Stimulated activated CD8-positive, alpha-beta memory T cell treated with anti-CD3 and anti-CD28 coated beads, Interleukin-12 subunit alpha, Interleukin-12 subunit beta, amount 100 ng/mL, for 4 hours (primary cell): ENCODE measurements around the gene SMAD5.

Source experiments
- DNase-seq: peaks from one replicate; pipeline ENCODE4 v3.0.0-alpha.2; 2020; ENCODE audit warnings: low read depth

The SMAD5 gene

DNA sequence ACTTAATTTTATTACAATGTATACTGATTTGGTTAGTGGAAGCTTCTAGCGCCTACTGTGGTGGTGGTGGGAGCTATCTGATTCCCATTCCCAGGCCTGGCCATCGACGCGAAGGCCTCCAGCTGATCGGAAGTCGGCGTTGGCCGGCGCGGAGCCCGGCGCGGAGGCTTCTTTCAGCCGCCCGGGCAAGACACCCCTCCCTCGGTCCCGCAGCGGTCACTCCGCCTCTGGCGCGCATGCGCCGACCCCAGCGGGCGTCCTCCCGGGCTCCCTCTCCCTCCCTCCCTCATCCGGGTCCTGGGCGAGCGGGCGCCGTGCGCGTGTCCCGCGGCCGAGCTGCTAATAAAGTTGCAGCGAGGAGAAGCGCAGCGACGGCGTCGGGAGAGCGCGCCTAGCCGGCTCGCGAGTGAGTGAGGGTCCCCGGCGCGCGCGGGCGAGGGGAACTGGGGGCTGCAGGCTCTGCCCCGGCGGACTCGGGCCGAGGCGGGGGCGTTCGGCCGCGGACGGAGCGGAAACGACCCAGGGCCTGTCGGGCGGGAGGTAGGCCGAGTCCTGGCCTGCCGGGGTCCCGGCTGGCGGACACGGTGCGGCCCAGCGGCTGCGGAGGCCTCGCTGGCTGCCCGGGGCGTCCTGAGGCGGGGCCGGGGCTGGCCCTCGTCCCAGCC lies at the start of gene SMAD5:
SMAD5 (plus strand) TSS at position 289 of the 665 bp plus-strand sequence. CDS start 20,916 bp downstream, outside the sequence.
- peak; percentile 72 for DNase-seq

DNA sequence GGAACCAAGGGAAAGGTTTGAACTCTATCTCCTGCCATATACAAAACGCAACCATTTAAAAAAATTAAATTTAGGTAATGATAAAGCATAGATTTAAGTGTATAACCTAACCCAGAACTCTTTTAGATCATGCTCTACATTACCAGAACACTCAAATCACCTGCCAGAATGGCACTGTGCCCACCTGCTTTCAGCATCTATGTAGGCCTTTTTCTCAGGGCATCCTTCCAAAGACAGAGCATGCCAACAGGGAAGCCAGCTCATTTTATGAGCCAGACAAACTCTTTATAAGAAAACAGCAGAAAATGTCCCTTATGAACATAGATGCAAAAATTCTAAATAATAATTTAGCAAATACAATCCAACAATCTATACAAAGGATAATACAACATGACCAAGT lies 47.9 kb upstream of the SMAD5 start:
- no peak for DNase-seq

DNA sequence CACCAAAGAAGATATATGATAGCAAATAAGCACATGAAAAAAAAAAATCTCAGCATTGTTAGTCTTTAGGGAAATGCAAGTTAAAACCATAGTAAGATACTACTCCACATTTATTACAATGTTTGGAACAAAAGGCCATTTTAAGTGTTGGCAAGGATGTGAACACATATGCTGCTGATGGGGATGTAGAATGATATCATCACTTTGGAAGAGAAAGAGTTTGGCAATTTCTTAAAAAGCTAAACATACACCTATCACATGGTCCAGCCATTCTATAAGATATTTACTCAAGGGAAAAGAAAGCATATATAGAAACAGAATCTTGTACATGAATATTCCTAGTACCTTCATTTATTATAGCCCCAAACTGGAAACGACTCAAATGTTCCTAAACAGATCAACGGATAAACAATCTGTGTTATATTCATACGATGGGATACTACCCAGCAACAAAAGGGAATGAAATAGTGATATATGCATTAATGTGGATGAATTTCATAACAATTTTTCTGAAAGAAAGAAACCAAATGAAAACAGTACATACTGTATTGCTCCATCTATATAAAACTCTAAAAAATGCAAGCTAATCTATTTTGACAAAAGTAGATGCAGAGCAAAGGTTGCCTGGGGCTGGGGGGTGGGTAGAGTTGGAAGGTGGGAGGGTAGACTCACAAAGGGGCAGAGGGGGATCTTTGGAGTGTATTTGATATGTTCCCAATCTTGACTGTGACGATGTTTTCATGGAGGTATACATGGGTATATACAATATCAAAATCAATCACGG lies 45.7 kb upstream of the SMAD5 start:
- DNase-seq: no peak

DNA sequence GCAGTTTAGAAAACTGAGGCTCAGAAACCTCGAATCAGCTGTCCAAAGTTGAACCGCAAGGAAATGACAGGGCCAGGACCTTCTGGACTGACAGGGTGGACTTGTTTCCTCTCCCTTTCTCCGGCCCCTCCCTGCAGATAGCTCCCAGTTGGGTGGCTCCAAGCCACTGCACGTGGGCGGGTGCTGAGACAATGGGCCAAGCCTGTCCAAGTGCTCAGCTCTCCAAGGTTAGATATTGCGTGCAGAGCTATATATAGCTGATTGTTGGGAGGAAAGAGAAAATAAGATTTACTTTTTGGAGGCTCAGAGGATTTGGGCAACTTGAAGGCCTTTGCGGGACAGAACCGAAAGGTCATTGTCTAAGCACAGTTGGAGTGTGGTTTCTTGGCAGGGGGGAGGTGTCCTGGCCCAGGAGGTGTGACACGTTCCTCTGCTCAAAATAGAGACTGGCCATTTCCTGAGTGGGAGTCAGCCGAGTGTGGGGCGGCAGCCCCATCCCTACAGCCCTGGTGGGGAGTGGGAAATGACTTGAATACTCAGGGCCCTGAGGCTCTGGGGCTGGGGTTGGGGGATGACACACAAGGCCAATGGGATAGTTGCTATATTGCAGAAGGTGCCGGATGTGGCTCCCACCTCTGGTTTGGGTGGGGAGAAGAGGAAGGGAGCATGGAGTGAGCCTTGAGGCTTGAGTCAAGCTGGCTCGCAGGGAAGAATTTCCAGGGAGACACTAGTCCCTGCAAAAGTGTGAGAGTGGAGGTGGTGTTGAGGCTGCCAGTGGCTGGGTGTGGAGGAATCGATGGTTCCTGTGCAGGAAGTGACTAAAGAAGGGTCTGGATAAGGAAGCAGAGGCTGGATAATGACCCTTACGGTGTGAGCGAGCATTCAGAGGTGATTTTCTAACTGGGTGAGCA lies 44.4 kb upstream of the SMAD5 start:
- DNase-seq: no peak

DNA sequence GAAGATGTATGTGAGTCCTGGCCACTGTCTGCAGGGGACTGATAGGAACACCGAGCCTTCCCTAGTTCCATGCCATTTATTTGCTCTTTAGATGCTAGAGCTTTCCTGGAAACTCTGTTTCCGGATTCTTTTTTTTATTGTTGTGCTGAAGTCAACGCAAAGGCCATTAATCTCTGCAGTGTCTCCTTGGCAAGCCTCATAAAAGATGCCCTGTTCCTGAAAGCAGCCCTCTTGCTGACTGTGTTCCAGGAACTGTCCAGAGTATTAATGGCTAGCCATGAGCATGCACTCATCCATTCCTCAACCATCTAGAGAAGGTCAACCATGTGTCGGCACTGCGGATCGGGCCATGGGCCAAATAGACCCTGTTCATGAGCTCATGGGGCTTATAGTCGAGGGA lies 42.9 kb upstream of the SMAD5 start:
- no peak for DNase-seq

DNA sequence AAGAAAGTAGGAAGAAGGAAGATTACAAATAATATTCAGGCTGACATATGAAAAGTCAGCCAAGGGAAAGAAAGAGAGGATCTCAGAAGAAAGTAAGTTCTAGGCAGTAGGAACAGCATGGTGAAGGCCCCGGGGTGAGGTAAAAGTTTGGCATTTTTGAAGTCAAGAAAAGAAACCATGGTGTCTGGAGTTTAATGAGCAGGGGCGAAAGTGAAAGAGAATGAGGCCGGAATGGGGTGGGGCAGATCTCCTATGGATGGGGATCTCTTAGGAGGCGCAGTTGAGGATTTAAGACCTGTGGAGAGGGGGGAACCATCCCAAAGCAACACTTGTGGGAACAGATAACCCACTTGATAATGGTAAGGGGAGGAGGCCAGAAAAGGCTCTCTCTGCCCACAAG lies 42.3 kb upstream of the SMAD5 start:
- DNase-seq: no peak

DNA sequence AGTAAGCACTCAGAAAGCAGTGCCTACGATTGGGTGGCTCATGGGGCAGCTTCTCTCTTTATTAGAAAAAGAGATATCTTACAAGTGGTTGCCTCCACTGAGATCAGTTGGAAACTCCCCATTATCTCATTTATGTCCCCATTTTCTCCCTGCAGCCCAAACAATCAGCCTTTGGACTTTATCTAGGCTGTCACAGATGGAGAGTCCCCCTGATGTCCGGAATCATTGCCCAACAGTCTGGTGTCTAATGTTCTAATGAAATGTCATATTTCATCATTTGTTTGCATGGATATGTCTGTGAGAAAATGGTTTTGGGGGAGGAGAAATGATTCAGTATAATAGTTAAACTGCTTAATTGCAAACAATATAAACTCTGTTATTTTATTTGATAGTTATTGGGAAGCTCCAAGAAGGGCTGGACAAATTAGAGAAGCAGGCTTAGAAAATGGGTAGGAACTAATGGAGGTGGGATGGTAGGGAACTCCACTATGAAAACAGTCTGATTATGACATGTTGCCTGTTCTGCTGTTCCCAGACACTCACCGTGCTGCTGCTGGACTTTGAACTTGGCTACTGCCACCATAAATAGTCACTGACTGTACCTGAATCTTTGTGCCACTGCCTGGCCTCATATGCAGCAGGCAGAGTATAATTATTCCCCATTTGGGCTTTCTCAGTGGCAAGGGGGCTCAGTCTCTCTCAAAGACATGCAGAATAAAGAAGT lies 38.3 kb upstream of the SMAD5 start:
- no peak for DNase-seq

DNA sequence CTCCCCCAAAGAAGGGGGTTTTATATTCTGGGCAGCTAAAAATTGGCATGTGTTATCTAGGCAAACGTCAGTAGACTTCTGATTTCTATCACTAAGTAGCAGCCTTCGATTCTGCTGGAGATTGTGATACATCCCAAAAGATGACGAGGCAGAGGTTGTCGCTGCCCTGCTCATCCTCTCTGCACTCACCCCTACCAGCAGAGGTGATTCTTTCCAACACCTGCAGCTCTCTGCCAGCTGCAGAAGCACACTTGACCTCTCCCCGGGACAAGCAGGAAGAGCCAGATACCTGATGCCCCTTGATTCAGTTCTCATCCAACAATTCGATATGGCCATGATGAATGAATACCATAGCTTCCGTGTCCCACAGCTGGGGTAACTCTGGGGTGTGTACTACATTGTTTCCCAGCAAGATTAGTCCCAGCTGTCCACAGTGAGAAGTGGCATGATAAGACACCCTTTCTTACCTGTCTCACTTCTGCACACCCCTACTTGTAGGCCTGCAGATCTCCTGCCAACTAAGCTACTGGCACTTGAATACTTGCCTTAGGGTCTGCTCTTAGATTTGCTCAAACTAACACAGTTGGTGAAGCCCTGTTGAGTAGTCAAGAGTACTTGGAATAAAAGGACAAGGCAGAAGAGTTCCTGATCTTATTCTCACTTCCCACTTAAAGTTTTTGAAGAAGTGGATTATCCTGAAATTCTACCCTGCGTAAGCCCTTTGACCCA lies 37.6 kb upstream of the SMAD5 start:
- DNase-seq: no peak

DNA sequence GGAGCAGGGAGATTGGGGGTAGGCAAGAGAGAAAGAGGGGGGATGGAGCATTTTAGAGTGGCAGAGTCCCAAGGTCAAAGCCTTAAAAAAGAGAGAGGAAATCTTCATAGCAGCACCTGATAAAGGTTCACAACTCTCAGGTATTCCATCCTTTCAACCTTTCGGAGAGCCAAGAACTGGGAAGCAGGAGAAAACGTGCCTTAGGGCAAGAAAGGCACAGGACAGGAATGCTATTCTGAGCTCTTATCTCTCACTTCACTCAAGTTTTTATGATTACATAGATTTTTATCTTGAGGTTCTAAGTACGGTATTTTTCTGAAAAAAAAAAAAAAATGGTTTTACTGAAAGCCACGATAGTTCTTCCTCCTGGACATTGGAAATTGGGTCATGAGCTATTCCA lies 34.5 kb upstream of the SMAD5 start:
- DNase-seq: no peak

DNA sequence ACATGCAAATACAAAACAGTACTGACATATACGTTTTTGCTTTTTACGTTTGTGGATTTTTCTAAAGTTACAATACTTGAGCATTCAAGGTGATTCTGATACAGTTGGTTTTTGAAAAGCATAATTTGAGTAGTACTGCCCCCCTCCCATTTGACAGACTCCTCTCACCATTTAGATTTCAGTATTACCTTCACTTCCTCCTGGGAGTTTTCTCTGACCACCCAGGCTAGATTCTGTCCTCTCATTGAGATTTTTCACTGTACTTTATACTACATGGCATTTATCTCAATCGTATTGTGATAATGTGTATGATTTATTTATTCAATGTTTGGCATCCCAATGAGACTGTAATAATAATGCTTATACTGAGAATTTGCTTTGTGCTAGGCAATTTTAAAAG lies 32.8 kb upstream of the SMAD5 start:
- DNase-seq: no peak

DNA sequence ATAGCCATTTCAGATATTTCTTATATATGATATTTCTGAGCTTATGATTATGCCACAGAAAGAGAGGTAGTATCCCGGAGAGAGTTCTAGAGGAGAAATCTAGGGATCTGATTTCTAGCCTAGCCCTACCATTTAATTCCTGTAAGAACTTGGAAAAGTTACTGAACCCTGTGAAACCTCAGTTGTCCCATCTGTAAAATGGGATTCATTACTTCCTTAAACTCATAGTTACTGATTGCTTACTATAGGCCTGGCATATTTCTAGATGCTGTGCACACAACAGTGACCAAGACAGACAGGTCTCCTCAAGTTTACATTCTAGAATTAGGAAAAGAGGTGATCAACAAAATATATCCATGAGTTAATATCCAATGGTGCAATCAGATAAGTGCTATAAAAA lies 30.8 kb upstream of the SMAD5 start:
- no peak for DNase-seq

DNA sequence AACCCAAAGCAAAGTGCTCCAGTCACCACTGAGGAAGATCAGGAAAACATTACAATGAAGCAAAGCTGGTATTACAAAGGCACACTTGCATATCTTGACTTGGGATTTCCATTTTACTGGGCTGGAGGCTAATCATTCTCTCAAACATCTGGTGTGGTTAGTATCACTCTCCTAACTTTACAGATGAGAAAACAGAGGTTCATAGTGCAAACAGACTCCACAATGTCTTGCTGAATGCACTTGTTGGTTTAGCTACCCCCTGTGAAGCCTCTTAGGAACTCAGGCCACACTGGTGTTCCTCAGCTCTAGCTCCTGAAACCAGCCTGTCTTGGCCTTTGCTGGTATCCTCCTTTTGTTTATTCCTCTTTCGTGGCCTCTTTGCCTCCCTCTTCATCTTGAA lies 29.5 kb upstream of the SMAD5 start:
- no peak for DNase-seq

DNA sequence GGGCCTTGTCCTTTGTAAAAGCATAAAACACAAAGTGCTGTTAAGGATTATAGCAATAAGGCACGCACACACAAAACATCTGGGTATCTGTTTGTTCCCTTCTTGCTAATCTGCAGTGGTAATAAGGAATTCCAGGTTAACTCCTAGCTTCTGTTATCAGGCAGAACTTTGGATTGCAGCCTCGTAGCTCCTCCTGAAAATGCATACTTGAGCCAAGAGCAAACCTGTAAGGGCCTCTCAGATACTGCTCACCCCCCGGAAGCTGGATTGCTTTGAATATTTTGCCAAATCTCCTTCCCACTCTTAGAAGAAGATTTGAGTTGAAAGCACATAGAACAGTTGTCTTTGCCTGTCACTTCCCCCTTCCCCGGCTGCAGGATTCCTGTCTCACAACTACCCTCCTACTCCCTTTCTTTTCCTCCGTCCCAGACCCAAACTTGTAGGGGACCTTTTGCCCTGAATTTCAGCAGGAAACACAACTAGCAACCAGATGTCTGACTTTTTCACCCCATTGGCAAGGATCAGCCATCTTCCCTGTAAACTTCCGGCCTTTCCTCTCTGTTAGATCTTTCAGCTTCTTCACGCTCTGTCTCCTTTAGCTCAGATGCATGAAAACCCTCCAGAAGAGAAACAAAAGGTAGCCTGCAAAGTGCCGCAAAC lies 28.2 kb upstream of the SMAD5 start:
- no peak for DNase-seq

DNA sequence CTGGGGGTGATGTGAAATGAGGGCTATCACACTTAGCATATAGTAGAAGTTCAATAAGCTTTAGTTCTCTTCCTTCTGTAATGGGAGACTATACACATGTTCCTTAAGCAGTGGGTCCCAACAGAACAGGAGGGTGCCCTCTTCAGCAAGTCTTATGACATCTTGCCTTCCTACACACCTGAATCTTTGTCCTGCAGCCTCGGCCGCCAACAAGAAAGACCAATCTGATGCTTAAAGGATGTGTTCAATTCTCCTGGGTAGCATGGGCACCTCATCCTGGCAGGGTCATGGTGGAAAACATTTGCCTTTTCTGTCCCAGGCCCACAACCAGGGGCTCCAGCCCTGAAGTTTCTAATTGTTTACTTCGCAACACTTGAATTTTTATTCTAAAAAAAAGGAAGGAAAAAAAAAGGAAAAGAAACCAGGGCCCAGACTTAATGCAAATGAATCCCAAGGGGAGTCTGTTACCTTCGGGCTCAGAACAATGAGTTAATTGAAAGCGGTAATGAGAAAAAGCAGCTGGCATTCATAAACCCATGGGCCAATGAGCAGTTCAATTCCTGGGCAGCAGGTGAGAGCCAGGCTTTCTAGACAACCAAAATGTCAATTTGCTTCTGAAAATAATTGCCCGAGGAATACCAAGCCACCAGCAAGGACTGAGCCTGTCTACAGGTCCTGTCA lies 26.2 kb upstream of the SMAD5 start:
- no peak for DNase-seq

DNA sequence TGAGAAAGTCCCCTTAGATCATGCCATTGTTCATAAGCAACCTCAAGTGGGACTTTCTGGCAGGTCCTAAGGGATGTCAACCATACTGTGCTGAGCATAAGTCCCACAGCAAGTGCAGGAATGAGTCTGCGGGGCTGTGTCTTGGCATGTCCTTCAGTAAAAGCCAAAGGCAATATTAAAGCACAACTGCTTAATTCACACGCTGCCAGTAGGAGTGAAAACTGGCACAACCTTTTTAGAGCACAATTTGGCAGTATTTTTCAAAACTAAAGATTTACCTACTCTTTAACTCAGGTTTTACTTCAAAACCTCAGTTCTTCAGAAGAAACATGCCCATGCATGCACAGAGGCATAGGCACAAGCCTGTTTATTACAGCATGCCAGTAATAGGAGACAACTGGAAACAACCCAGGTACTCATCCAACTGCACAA lies 24.4 kb upstream of the SMAD5 start:
- DNase-seq: no peak

DNA sequence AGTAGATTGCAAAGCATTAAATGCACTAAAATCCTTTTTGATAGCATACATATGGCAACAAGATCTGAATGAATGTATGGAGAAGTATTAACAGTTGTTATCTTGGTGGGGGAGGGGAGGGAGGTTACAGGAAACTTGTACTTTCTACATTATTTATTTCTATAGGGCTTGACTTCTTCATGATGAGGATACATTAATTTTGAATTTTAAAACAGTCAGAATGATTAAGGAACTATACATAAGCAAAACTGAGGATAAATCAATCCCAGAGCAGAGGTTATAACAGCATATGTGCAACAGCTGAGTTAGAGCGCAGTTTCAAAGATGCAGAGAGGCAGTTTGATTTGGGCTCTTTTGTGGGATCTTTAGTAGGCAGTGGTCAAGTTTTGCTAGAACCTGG lies 23.9 kb upstream of the SMAD5 start:
- DNase-seq: no peak

DNA sequence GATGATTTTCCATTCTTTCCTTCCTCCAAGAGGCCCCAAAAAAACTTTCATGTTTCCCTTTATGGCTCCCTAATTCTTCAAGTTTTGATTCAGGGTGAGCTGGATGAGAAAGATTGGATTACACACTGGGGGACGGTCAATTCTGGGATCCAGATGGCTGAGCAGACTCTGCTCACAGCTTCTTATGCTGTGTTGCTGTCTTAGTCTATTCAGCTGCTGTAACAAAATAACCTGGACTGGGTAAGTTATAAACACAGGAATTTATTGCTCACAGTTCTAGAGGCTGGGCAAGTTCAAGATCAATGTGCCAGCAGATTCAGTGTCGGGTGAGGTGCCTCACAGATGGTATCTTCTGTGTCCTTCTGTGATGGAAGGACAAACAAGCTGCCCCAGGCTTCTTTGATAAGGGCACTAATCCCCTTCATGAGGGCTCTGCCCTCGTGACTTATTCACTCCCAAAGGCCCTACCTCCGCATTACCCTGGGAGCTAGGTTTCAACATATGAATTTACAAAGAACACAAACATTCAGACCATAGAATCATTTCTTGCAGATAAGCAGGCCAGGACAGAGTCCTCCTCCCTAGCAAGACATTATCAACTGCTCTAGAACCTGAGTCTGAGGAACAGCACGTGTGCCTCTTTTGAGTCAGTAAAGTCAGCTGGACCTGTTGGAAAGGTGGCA lies 23.1 kb upstream of the SMAD5 start:
- no peak for DNase-seq

DNA sequence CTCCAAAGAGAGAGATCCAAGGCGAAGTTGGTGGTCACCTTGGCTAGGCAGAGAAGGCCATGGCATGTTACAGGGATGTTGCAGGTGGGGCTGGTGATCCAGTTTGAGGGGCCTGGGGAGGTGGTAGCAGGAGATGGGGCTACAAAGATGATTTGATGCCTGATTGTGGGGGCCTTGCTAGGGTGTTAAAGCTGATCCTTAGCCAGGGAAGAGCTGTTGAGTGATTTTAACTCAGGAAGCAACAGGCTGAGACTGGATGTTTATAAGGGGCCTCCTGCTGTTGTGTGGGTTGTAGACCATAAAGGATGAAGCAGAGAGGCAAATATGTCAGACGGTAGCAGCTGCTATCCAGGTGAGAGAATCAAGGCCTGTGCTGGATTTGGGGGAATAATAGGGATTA lies 19.0 kb upstream of the SMAD5 start:
- no peak for DNase-seq

DNA sequence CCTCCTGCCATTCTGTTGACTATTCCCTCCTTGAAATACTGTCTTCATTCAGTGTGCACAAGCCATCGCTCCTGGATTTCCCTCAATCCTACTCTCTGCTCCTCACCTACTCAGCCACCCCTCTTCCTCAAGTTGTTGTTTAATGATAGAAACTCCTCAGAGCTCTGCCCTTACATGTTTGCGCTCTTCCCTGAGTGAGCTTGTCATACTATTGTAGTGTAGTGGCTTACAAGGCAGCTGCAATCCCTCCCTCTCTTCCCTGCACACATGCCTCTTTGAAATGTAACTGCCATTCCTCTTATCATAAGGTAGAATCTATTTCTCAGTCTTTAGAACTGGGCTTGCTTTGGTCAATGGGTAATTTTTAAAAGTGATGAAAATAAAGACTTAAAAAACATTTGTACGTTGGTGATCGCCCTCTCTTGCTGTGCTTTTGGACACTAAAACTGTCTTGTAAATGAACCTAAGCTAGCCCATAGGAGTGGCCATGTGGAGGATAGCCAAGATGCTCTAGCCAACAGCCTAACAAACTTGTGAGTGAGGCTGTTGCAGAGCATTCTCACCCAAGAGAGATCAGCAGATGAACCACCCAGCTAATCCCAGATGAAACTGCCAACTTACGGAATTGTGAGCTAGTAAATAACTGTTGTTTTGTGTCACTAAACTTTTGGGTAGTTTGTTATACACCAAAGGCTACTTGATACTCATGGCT lies 18.1 kb upstream of the SMAD5 start:
- no peak for DNase-seq
